Neural cell (in vitro differentiated cells): ENCODE measurements around the gene DPH3.

ENCODE experiments used
- EZH2 ChIP-seq: fragments of 200-600, 300-800 bp; shearing (Covaris generic), sonication (generic); IDR thresholded peaks from 2 replicates; pipeline ENCODE4 v1.6.1; 2014; ENCODE audit warnings: antibody characterized with exemption, low read length, borderline replicate concordance, mild to moderate bottlenecking; ENCODE audit not compliant: insufficient read depth, poor library complexity, severe bottlenecking
- RAD21 ChIP-seq: fragments of 450-650 bp; conservative IDR thresholded peaks from 2 replicates; pipeline ENCODE4 v1.6.1; 2014; ENCODE audit warnings: antibody characterized with exemption, mild to moderate bottlenecking, moderate library complexity
- TF ChIP-seq, protein P1 (sequence below): fragments of 450-650 bp; IDR thresholded peaks from 2 replicates; pipeline ENCODE4 v1.5.1; 2014; ENCODE audit warnings: antibody characterized with exemption, mild to moderate bottlenecking, moderate library complexity; ENCODE audit not compliant: poor library complexity, severe bottlenecking
- TF ChIP-seq, protein P2 (sequence below): IDR thresholded peaks from 2 replicates; pipeline ENCODE4 v1.6.1; 2012; ENCODE audit warnings: borderline replicate concordance

DNA sequence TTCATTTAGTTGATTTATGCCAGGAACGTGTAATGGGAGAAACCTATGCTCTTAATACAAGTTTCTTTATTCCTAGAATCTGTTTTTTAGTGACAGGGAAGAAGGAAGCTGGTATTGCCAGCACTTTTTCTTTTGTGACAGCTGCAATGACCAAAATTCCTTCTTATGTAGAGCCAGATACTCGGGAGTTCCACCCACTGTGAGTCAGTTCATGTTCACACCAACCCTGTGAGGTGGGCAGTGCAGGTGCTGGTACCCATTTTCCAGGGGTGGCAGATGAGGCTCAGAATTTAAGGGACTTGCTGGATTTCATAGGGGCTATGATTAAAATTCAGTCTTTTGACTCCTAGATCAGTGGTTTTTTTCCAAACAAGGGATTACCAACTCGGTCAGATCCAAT is 35.0 kb upstream of the DPH3 start:
- TF ChIP-seq, protein P1, sequence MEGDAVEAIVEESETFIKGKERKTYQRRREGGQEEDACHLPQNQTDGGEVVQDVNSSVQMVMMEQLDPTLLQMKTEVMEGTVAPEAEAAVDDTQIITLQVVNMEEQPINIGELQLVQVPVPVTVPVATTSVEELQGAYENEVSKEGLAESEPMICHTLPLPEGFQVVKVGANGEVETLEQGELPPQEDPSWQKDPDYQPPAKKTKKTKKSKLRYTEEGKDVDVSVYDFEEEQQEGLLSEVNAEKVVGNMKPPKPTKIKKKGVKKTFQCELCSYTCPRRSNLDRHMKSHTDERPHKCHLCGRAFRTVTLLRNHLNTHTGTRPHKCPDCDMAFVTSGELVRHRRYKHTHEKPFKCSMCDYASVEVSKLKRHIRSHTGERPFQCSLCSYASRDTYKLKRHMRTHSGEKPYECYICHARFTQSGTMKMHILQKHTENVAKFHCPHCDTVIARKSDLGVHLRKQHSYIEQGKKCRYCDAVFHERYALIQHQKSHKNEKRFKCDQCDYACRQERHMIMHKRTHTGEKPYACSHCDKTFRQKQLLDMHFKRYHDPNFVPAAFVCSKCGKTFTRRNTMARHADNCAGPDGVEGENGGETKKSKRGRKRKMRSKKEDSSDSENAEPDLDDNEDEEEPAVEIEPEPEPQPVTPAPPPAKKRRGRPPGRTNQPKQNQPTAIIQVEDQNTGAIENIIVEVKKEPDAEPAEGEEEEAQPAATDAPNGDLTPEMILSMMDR = no peak
- TF ChIP-seq RAD21 = no peak
- TF ChIP-seq EZH2 = no peak
- TF ChIP-seq, protein P2, sequence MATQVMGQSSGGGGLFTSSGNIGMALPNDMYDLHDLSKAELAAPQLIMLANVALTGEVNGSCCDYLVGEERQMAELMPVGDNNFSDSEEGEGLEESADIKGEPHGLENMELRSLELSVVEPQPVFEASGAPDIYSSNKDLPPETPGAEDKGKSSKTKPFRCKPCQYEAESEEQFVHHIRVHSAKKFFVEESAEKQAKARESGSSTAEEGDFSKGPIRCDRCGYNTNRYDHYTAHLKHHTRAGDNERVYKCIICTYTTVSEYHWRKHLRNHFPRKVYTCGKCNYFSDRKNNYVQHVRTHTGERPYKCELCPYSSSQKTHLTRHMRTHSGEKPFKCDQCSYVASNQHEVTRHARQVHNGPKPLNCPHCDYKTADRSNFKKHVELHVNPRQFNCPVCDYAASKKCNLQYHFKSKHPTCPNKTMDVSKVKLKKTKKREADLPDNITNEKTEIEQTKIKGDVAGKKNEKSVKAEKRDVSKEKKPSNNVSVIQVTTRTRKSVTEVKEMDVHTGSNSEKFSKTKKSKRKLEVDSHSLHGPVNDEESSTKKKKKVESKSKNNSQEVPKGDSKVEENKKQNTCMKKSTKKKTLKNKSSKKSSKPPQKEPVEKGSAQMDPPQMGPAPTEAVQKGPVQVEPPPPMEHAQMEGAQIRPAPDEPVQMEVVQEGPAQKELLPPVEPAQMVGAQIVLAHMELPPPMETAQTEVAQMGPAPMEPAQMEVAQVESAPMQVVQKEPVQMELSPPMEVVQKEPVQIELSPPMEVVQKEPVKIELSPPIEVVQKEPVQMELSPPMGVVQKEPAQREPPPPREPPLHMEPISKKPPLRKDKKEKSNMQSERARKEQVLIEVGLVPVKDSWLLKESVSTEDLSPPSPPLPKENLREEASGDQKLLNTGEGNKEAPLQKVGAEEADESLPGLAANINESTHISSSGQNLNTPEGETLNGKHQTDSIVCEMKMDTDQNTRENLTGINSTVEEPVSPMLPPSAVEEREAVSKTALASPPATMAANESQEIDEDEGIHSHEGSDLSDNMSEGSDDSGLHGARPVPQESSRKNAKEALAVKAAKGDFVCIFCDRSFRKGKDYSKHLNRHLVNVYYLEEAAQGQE = no peak
